ENCODE data around the gene TSPAN5.

The TSPAN5 gene

DNA sequence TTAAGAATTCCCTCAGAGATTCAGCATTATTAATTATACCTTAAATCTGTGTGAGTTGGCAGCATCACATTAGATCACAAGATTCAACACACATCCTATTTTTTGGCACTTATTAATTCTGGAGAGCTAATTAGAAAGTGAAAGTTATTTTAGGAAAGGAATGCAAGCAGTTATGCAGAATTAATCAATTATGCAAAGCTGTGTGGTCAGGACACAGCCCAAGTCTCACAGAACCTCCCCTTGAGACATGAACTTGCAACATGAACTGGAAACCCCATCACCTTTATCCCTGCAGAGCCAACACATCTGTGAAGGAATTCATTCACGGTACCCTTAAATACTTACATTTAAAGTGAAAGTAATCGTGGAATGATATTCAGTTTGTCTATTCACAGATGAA lies 80.5 kb downstream of the TSPAN5 start:
- no peak for DNase-seq

DNA sequence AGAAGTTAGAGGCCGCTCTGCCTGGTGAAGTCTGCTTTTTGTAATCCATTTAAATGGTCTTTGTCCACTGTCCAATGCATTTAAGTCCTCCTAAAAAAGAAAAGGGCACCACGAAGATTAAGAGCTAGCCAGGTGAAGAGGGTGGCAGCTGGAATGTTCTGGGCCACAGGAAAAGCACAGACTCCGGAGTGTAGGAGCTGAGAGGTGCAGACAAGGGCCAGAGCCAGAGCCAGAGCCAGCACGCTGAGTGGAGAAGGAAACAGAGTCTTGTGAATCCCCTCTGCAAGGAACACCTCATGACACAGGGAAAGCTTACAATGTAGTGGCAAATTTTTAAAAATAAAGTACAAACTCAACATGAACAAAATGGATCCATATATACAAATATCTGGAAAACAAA lies 83.6 kb downstream of the TSPAN5 start:
- no peak for DNase-seq

DNA sequence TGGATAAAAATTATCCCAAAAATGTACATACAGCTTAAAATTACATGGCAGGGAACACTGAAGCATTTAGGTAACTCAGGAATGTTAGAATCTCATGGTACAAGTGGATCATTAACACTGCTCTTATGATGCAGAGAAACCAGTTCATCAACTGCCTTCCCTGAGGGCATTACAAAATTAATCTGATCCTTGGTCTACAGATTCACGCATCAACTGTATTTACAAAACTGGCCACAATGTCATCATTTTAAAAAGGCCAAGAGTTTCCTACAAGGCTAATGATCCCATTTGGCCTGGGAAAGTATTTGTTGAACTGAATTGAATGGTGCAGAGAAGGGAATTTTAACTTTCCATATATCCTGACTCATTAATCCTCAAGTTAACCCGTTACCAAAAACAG lies 84.6 kb downstream of the TSPAN5 start:
- DNase-seq: no peak

DNA sequence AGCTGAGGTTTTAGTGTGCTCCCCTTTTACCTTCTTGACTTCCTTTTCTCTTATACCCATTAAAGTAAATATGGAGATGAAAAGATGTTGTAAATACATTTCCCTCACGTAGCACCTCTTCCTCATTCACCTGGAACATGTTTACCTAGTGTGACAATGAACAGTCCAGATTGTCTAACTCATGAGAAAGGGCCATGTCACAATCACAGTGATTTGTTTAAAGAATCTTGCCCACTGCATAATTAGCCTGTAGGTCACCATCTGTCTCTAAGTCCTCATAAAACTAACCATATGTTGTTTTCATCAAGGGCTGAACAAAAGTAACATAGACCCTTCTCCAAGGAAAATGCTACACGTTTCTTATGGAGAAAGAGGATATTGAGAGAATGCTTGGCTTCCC lies 85.7 kb downstream of the TSPAN5 start:
- no peak for DNase-seq

DNA sequence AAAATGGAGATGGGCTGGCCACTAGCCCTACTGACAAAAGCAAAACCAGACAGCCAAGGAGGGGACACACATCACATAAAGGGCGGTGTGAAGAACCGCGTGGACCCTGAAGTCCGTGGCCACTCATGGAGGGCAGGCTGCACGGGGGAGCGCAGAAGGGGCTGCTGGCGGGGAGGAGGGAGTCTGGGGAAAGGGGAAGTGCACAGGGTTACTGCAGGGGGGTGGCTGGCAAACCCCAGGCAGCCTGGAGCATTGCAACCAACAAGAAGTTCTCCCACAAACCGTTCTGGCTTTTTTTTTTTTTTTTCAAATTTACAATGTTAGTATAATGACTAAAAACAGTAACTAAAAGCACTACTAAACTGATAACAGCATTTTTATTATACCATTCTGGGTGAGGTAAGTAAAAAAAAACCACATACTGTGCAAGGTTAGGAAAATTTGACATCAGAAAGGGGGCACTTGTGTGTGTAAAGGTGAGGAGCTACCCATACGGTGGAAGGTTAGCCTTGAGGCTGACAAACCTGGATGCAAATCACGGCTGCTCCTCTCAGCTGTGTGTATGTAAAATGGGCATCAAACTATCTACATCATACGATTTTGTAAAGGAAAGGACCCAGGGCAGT lies 87.1 kb downstream of the TSPAN5 start:
- DNase-seq: no peak

DNA sequence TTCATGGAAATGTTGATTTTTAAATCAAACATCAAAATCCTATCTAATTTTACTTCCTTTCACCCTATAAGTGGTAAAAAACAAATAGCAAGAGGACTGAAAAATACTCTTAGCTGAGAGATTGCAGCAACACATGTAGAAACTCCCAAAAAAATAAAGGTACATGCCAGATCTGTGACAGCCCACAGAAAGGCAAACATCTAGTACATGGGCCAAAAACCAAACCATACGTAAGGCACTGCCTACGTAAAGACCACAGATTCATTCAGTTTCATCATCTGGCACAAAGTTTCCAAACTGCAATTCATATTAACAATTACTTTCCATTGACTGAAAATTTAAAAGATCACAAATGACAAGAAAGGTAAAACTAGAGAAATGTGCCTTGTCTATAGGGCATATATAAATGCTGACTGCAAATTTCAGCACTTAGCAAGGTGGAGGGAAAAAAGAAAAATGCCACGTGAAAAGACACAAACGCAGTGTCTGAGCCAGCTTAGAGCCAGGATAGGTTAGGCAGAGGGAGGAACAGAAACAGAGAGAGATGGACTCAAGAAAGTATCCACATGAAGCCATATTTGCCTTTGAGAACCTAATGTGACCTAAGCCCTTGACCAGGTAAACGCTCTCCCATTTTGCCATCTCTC lies 88.1 kb downstream of the TSPAN5 start:
- no peak for DNase-seq

DNA sequence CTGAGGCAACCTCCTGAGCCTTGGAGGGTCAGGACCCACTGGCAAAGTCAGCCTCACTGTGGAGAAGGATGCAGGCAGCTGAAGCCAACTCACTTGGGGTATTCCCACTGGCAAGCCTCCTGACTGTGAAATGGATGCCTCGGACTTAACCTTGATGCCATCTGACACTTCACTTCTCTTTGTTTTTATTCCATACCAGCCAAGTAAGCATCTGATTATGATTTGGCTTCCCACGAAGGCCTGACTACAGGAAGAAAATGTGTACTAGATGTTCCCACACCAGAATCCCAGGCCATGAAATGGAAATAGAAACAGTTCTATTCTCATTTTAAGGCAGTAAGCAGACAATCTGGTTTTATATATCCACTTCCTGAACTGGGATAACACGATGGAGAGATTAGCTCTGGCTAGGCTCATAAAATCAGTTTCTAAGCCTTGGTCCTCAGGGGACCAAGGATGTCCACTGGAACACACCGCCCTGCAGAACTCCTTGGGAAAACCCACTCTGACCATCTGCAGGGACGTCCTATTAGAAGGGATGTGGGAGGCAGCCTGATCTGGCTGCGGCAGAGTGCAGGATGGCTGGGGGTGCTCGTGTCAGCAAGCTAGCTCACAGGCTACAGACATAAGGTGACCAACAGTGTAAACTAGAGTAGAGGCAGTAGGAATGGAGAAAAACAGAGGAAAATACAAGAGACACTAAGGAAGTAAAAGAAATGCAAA lies 89.3 kb downstream of the TSPAN5 start:
- no peak for DNase-seq

DNA sequence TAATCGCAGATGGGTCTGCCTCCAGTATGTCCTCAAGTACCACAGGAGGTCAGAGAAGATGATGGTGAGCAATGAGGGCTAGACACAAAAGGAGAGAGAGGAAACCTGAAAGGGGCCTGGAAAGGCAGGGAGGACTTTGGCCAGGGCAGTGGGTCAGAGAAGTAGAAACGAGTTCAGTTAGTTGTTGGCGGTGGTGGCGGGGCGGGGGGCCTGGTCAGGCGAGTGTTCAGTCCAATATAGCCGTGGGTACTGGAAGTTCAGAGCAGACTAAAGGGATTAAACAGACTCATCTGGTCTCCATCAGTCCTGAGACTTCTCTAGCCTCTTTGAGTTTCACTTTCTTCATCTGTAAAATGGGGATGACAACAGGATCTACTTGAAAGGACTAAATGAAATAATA lies 90.8 kb downstream of the TSPAN5 start:
- no peak for DNase-seq

DNA sequence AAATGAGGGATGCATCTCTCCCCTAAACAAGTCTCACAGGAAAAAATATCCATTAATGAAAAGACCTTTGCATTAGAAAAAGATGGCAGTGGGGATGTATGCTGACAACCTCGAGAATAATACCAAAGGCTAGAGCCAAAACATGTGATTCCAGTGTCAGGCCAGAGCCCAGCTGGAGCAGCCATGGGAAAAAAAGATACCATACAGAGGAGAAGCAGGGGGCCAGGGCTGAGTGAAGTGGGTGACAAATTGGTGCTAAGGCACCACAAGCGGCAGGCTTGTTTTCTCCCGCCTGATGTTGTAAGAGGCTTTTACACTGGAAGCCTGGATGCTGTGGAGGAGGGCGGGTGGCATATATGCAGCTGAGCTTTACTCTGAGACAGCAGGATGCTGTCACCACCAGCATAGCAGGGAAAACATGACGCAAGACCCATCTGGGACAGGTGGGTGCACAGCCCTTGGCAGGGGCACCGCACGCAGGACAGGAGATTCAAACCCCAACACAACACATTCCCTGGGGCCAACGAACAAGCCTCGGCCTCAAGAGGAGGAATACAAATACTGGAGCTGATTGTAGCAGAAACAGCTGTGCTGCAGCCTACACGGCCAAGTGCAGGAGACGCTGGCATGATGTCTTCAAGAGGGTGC lies 91.9 kb downstream of the TSPAN5 start:
- DNase-seq: no peak

DNA sequence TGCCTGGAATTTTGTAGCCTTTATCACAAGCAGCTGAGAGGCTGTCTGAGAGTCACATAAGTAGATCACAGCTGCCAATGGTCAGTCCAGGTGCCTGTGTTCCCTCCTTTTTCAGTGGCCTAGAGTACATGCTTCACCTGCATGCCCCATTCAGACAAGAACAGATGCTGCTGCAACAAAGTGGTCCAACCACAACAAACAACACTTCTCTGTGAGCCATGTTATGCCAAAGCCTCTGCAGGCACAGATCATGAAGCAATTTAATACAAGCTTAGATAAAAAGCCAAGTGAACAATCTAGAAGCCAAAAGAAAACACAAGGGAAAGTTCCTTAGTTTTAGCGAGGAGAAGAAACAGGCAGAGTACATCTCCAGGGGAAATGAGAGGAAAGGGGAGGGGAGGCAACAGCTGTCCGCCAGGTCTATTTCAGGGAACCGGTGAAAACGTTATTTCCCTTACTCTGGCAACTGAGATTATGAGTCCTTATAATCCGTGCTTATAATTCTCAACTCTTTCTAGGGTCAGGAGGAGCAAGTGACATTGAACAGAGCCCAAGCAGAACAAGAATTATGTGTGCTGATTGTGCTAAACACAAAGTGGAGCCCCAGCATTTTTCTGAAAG lies 92.6 kb downstream of the TSPAN5 start:
- no peak for DNase-seq

DNA sequence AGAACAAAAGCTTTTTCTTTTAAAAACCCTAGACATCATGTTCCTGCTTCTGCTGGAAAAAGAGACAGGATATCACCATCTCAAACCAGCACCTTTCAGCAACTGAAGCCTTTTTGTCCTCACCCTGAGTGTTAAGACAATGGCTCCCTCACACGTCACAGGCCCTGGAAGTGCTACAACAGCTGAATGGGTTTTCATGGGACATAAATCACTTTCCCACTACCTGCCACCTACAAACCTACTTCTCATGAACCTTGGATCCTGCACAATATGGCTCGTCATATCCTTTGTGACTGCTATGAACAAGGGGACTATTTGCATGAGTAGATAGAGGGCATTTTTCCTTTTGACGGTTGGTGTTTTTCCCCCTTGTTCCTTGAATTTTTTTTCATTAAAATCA lies 93.6 kb downstream of the TSPAN5 start:
- DNase-seq: no peak

DNA sequence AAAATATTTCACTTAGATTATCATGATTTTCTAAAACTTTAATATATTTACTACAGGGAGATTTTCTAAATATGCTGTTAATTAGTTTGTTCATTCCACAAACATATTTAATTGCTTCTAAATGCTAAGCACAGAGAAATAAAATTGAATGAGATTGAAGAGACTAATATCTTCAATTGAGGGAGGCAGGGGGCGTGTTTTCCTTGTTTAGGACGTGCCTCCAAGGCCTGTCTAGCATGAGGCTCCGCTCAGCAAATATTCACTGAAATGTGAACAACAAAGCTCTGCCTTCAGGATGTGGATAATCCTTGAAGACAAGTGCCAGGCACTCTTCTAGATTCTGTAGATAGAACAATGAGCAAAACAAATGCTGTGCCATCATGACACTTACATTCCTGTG lies 98.1 kb downstream of the TSPAN5 start:
- no peak for DNase-seq

DNA sequence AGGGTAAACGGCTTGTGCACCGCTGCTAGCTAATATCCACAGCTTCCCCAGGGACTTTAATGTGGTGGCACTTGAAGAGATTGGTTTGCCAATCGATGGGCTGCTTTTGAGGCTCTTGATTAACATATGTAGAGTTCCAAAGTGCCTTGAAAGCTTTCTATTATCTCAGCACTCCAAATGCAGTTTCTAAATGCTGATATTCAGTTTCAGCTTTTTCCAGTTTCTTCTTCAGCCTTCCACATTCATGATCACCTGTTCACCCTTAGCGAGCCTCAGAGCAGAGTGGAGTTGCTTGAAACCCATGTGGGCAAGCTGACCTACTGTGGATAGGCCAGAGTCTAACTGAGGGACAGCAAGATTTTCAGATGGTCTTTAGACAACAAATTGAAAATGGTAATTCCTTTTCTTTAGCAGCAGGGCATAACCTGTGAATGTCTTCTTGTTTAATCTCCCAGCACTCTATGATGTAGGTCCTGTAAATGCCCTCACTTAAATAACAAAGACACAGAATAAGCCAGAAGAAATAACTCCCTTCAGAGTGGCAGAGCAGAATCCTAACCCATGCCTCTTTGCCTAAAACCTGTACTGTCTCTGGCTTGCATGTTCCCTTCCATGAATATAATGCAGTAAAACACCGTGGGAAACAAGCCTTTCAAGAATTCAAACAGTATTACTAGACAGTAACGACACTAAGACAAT lies 99.8 kb downstream of the TSPAN5 start:
- no peak for DNase-seq

DNA sequence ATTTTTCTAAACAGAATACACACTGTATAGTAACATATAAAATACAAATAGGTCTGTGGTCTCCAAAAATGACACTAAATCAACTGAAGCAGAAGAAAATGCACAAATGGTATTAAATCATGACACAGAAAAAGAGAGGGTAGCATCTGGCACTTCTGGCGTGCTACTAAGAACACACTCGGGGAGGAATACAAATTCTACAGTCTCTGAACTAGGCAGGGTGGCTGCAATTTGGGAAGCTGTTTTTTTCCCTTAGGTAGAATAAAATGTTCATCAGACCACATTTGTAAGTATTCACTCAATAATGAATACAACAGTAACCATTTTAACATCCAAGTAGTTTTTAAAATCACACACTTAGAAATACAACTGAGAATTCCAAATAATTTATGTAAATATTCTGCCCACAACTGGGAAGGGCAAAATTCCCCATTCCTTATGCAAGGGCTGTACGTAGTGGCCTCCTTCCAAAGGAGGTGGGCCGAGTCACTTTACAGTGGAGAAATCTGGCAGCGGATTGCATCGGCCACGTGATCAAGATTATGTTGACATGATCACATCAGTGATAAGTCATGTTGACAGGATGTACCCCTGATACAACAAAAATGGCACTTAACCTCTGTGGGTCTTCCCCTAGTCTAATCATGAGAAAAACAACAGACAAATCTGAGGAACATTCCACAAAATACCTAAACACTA lies 101.1 kb downstream of the TSPAN5 start:
- DNase-seq: no peak

DNA sequence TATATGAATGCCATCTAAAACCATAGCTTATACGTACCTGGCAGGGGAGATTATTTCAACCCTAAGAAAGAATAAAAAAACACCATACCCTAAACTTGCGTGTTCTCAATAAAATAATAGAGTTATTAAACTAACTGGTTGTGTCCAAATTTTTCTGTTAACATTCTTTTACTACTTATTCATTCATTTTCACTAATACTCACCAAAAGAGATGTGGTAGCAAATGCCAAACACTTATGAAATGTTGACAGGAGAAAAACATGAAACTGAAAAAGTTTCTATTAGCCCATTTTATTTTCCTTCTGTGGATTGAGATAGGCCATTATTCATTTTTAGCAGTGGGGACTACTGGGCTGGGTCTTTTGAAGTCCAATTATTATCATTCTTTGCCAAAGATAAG lies 102.0 kb downstream of the TSPAN5 start:
- no peak for DNase-seq

DNA sequence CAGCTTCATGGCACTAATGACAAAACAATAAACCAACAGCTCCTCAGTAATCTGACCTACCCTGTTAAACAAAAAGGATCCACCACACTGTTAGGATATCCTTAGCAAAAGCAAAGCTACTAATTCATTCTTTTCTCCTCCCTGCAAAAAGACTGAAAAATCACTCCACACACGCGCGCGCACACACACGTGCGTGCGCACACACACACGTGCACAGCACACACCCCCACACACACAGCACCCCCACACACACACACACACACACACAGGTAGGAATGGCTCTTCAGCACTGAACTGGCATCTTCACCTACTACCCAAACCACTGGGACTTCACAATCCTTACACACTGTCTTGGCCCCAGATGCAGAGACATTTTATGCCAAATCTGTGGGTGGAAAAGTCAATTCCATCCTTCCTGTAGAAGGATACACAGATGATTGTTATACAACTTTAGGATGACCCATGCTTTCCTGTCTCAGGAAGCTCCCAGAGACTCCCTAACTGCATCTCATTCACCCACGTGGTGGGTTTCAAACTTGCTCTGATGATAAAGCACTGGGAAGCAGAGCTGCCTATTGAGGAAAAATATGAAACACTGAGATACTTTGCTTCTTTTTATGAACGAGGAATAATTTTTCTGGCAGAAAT lies 102.5 kb downstream of the TSPAN5 start:
- no peak for DNase-seq

DNA sequence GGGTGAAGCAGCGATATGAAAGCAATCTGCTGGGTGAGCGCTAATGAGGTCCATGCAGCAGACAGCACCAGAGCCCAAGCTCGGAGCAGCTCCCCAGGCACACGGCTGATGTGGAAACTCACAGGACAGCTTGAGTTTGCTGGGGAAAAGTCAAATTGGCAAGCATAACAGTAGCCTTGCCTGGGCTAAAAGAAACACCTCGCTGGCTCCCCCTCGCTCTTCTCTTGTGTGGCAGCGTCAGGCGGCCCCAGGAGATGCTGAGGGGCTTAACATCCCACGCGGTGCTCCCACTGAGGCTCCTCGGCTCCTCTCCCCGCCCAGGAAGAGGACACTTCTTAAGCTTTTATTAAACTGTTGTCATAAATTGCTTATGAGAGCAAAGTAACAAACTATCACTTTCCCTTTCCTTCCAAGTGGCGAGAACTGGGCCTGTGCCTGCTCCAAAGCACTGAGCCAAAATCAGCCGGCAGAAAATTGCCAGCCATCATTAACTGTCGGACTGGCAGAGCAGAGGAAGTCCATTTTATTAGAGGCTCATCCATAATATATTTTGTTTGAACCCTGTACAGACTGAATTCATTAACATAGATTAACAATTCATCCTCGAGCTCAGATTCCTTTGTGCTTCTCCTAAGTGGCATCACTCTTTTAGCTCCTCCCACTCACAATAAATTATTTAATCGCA lies 111.4 kb downstream of the TSPAN5 start:
- no peak for DNase-seq

DNA sequence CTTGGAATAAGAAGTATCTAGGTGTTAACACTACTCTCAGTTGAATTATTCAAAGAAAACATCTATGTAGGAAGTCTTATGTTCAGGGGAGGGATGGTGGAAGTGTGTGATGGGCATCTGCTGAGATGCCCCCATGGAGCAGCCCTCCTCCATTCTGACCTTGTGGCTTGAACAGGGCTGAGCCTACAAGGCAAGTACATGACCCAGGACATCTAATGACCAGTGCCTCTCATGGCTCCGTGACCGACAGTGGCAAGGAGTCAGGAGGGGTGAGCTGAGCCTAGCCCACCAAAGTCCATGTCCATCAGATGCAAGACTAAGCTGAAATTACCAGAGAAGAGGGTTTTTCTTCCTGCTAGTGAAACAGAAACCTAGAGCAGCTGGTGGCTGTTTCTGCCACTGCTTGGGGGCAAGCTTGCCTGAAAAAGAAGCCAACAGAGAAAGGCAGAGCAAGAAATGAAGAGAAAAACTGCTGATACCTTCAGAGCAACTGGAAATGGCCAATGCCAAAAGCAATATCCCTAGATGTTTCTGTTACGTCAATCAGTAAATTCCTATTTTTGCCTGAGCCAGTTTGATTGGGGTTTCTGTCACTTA lies 113.5 kb downstream of the TSPAN5 start:
- DNase-seq: no peak

DNA sequence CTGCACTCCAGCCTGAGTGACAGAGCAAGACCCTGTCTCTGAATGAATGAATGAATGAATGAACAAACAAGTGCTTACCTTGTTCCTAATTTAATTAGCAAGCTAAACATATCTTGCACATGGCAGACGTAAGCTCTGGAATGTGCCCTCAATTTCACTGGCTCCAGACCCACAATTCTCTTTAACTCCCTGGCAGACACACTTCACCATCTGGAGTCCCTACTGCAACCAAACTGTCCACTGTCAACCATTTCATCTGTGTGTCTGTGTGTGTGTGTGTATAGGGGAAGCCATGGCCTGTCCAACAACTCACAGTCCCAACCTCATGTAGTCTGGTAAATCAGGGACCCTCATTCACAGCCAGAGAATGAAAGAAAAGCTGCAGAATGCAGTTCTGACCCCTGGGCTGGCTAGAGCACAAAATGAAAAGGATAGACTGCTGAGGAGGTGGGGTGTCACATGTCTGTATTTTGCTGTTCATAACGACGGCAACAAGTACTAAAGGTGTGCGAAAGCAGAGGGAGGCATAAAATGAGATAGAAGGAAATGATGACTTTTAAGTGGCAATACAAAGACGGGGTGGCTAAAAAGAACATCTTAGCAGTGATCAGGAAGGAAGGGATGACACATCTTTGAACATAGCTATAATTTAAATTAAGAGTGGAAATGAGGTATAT lies 114.1 kb downstream of the TSPAN5 start:
- DNase-seq: no peak

DNA sequence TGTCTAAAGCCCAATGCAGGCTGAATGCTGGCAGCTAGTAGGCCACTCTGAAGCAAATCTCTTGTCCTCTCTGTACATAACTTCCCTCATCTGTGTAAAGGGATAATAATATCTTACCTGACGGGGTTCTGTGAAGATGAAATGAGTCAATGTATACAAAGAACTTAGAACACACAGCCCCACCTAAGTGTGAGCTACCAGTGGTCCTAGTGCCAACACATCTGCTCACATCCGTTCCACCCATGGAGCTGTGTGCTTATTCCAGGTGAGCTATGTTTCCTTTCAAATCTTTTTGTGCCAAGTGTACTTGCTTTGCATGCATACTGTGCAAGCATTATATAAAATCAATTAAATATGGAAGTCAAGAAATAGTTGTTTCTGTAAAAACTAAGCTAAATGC lies 116.4 kb downstream of the TSPAN5 start:
- no peak for DNase-seq

Data from activated T-cell treated with anti-CD3 and anti-CD28 coated beads, Interleukin-2, amount 50 U/mL, for 1 hour (primary cell).